HG03159 (cell line): ENCODE results near the gene DNAJC22.
"Not testable (repeated sequence)": the region's sequence is repeated elsewhere in the genome, so short reads cannot be mapped to it uniquely, and the experiment has no call there.

Source experiments
- ATAC-seq: cut with Tn5 transposase; IDR thresholded peaks from one replicate; pipeline ENCODE4 v1.9.1; 2021; ENCODE audit warnings: mild to moderate bottlenecking, moderate library complexity; ENCODE audit not compliant: unreplicated experiment

Gene DNAJC22

DNA sequence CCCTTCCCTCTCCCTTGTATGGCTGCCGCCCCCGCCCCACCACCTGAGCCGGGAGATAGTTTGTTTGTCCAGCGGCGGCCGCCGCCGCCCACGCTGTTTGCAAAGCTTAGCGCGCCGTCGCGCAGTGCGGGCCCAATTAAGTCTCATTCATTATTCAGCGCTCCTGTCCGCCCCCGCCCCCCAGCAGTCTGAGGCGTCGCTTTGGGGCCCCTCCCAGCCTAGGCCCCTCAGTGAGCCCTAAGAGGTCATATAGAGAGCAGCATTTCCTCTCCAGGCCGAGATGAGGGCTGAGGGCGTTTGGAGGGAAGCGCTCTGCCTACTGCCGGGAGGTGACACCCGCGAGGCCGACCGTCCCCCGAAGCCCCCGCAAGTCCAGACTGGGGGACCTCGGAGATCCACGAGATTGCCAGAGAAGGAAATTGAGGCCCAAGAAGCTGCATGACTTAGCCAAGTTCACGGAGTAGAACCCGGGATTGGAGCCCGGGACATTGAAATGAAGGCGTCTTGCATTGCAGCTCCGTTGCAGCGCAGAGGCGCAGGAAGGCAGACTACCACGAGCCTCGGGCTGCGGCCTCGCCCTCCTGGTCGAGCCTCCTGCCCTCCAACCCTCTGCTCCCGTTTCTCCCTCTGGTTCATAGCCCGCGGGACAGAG is at the start of gene DNAJC22:
TSS of gene DNAJC22 (plus strand) at position 230 of the 652 bp plus-strand sequence. CDS start 1,985 bp downstream, outside the sequence.
- no peak for ATAC-seq

GRCh38 chr12:49297695-49298060 is 49.0 kb upstream of the DNAJC22 start:
- ATAC-seq, result no peak

DNA sequence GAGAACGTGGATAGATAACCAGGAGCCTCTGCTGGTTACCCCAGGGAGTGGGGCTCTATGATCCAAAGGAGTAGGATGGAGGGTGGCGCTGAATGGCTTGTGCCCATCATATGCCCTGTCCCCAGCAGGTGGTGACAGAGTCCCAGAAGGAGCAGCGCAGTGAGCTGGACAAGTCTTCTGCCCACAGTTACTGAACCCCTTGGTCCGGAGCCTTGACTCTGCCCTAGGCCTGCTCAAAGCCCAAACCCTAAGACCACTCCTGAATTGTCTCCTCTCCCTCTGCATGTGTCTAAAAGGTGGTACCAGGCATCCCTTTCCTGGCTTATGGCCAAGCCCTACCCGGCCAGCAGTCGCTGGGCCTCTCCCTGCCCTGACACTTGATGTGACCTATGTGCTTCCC is 48.5 kb upstream of the DNAJC22 start:
- ATAC-seq, result no peak

DNA sequence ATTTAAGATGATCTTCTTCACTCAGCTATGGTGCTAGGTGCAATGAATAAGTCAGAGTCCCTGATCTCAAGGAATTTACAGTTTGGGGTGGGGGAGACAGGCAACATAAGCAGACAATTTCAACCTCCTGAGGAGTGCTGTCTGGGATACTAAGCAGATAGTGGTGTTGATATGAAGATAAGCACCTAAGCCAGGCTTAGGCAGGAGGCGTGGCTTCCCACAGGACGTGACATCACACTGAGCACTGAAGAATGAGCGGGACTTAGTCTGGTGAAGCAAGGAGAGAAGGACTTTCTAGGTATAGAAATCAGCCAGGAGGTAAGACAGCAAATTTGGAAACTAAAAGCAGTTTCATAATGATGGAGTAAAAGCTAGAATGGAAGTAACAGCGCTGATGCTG is 44.9 kb upstream of the DNAJC22 start:
- ATAC-seq, result no peak

DNA sequence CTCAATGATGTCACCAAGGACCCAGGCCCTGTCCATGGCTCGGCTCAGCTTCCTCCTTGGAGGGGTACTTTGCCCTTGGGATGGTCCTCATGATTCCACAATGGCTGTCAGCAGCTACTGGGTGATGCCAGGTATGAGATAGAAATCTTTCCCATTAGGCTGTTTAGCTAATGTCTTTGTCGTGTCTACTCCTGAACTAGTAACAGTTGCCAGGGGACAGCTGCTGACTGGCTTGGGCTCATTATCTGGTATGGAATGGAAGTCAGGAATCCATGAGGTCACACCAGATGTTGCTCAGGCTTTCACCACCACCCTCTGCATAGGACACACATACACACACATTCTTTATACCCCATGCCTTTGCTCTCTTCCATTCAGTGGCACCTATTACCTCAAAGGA is 42.5 kb upstream of the DNAJC22 start:
- no peak for ATAC-seq

DNA sequence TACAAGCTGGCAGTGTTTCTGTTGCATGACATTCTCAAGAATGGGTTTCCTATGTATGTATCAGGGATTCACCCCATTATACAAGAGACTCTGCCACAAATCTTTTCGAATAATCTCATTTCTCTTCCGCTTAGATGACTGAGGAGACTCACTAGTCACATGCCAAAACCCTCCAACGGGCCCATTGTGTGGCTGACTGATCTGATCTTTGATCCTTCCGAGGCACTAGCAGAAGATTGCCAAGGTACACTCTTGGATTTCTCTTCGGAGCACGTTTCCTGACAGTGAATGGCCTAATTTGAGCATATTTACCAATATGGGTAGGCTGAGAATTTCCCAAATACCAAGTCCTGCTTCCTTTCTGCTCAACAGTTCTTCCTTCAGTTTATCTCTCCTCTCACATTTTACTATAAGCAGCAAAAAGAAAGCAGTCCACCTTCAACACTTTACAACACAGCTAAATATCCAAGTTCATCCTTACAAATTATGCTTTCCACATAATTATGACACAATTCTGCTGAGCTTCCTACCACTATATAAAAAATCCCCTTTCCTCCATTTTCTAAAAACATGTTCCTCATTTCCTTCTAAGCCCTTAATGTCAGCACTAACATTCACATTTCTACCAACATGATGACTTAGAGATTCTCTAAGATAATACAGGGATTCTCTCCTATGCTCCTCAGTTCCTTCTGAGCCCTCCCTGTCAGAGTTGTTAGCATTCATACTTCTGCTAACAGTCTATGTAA is 40.8 kb upstream of the DNAJC22 start:
- ATAC-seq, result no peak

GRCh38 chr12:49309386-49309785 is 37.3 kb upstream of the DNAJC22 start:
- no peak for ATAC-seq

DNA sequence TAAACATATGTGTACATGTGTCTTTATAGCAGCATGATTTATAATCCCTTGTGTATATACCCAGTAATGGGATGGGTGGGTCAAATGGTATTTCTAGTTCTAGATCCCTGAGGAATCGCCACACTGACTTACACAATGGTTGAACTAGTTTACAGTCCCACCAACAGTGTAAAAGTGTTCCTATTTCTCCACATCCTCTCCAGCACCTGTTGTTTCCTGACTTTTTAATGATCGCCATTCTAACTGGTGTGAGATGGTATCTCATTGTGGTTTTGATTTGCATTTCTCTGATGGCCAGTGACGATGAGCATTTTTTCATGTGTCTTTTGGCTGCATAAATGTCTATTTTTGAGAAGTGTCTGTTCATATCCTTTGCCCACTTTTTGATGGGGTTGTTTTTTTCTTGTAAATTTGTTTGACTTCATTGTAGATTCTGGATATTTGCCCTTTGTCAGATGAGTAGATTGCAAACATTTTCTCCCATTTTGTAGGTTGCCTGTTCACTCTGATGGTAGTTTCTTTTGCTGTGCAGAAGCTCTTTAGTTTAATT is 36.2 kb upstream of the DNAJC22 start:
- ATAC-seq, result not testable (repeated sequence)

GRCh38 chr12:49314811-49315210 is 31.9 kb upstream of the DNAJC22 start:
- no peak for ATAC-seq

DNA sequence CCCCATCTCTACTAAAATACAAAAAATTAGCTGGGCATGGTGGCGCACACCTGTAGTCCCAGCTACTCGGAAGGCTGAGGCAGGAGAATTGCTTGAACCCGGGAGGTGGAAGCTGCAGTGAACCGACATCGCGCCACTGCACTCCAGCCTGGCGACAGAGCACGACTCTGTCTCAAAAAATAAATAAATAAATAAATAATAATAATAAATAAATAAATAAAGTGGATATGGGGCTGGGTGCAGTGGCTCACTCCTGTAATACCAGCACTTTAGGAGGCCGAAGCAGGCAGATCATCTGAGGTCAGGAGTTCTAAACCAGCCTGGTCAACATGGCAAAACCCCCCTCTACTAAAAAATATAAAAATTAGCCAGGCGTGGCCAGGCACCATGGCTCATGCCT is 29.6 kb upstream of the DNAJC22 start:
- ATAC-seq, result not testable (repeated sequence)

DNA sequence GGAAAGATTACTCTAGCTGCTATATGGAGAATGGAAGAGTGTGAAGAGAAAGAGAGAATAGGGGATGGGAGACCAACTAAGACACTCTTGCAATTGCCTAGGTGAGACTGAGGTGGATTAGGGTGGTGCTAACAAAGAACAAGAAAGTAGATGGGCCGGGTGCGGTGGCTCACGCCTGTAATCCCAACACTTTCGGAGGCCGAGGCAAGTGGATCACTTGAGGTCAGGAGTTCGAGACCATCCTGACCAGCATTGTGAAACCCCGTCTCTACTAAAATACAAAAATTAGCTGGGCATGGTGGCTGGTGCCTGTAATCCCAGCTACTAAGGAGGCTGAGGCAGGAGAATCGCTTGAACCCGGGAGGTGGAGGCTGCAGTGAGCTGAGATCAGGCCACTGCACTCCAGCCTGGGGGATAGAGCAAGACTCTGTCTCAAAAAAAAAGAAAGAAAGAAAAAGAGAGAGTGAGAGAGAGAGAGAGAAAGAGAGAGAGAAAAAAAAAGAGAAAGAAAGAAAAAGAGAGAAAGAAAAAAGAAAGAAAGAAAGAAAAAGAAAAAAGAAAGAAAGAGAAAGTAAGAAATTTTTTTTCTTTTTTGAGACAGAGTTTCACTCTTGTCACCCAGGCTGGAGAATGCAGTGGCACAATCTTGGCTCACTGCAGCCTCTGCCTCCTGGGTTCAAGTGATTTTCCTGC is 26.1 kb upstream of the DNAJC22 start:
- not testable (repeated sequence) for ATAC-seq

DNA sequence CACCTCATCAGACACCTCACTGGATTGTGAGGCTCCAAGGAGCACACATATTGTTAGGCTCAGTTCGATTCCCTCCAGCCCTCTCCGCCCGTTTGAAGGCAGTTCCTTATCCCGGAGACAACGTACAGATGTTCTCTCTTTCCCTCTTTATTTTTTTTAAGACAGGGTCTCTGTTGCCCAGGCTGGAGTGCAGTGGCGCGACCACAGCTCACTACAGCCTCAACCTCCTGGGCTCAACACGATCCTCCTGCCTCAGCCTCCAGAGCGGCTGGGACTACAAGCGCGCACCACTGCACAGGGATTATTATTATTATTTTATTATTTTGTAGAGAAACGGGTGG is 24.4 kb upstream of the DNAJC22 start:
- no peak for ATAC-seq

DNA sequence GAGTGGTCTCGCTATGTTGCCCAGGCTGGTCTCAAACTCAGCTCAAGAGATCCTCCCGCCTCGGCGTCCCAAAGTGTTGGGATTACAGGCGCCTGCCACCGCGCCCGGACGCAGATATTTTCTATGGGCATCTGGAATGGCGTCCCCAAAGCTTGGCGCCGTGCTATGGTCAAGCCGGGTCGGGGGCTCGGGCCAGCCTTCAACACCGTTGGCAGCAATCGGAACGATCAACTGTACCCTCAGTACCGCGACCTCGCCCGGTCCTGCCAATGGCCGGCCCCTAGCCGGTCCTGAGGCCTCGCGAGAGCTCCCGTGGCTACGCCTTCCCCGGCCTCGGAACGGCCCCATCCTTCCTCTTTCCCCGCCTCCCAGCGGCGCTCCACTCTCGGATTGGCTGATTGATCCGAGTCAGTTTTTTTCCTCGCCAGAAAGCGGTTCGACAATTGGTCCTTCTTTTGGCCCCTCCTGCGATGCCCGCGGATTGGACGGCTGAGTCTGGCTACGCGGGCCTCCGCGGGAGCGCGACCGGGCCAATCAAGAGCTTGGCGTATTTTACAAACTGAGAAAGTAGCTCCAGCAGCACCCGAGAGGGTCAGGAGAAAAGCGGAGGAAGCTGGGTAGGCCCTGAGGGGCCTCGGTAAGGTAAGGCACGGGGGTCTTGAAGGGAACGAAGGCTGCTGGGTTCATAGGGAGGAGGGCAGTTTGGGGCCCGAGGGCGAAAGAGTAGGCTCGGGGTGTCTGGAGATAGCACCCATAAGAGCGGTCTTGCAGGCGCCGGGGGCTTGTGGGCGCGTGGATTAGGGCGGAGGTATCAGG is 23.8 kb upstream of the DNAJC22 start, which contains the start of gene TROAP:
TSS of gene TROAP (plus strand) at position 548 of the 816 bp plus-strand sequence. CDS start 354 bp downstream, outside the sequence.
- peak; percentile 94 for ATAC-seq

DNA sequence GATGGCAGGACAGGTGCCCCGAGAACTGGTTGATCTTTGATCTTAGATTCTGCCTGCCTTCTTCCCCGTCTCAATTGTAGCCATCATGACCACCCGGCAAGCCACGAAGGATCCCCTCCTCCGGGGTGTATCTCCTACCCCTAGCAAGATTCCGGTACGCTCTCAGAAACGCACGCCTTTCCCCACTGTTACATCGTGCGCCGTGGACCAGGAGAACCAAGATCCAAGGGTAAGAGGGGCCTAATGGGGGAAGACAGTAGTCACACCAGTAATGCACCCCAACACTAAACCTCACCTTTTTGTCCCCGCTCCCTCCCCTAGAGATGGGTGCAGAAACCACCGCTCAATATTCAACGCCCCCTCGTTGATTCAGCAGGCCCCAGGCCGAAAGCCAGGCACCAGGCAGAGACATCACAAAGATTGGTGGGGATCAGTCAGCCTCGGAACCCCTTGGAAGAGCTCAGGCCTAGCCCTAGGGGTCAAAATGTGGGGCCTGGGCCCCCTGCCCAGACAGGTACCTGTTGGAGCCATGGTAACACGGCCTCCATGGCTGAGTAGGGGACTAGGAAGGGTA is 23.1 kb upstream of the DNAJC22 start:
- no peak for ATAC-seq

DNA sequence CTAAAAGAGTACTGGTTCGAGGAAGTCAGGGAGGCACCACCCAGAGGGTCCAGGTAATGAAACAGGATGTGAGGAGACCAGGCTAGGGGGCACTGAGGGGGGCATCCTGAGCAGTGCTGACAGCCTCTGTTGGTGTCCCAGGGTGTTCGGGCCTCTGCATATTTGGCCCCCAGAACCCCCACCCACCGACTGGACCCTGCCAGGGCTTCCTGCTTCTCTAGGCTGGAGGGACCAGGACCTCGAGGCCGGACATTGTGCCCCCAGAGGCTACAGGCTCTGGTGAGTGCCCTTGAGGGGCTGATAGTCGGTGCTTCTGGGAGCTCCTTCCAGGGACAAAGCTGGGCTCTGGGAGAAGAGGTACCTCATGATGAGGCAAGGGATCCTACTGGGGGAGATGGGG is 21.1 kb upstream of the DNAJC22 start:
- no peak for ATAC-seq

DNA sequence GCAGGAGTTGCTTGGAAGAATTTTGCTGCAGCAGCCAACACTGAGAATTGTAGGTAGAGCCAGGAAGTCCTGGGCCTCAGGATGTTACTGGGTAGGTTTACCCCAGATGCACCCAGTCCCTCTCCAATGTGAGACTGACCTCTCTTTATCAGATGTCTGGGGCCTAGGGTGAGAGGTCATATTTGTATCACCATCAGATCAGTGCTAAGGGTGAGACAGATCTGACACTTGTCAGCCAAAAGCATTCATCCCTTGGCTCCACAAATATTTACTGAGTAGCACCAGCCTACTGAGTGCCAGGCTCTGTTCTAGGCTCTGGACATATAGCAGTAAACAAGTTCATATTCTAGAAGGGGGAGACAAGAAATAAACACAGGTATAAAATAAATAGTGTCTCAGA is 19.3 kb upstream of the DNAJC22 start:
- ATAC-seq, result no peak

DNA sequence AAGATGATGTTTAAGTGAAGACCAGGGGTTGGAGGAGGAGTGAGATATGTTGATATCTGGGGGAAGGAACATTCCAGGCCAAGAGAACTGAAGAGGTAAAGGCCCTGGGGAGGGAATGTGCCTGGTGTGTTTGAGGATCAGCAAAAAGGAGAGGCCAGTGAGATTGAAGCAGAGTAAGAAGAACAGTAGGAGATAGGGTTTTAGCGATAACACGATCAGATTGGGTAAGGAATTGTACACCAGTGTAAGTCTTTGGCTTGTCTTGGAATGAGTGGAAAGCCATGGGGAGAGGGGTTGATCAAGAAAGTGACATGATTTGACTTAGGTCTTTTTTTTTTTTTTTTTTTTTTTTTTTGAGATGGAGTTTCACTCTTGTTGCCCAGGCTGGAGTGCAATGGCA is 18.8 kb upstream of the DNAJC22 start:
- no peak for ATAC-seq

GRCh38 chr12:49328816-49329215 is 17.9 kb upstream of the DNAJC22 start:
- ATAC-seq, result no peak

- no peak for ATAC-seq
These were observed 16.6 kb upstream of the DNAJC22 start for GRCh38 chr12:49330032-49330619.
